ENCODE measurements around the gene RBM3.

RBM3 gene

GRCh38 chrX:48569958-48570357 lies 4.3 kb upstream of the RBM3 start:
- no peaks in the 10 kb centered on the region for H3K27me3 ChIP-seq (replicated peaks; ENCODE audit: control insufficient read depth, insufficient read depth, low read length)
- H3K4me3 ChIP-seq (replicated peaks; ENCODE audit: low read depth, low read length), result no peak overlapping the region
- DNase-seq (ENCODE audit: extremely low read depth, insufficient read length), result peak; percentile 71
- no peaks in the 10 kb centered on the region for H3K36me3 ChIP-seq (ENCODE audit: control insufficient read depth, insufficient read depth, low read length)
- no peak for TF ChIP-seq CTCF (IDR thresholded peaks at IDR 0.05; ENCODE audit: insufficient read depth, low read length, poor library complexity, severe bottlenecking)

- no peak for DNase-seq (ENCODE audit: extremely low read depth, insufficient read length)
- TF ChIP-seq CTCF (IDR thresholded peaks at IDR 0.05; ENCODE audit: insufficient read depth, low read length, poor library complexity, severe bottlenecking), result no peak
- H3K4me3 ChIP-seq (replicated peaks; ENCODE audit: low read depth, low read length), result peak overlapping the region; percentile 43
Measured at GRCh38 chrX:48573690-48574269, 504 bp upstream of the RBM3 start.

GRCh38 chrX:48575642-48576041 lies 1.4 kb downstream of the RBM3 start:
- no peaks in the 10 kb centered on the region for H3K27me3 ChIP-seq (replicated peaks; ENCODE audit: control insufficient read depth, insufficient read depth, low read length)
- DNase-seq (ENCODE audit: extremely low read depth, insufficient read length), result no peak
- H3K36me3 ChIP-seq (ENCODE audit: control insufficient read depth, insufficient read depth, low read length), result peaks cover 13% of the 10 kb centered on the region
- peak overlapping the region; percentile 74 for H3K4me3 ChIP-seq (replicated peaks; ENCODE audit: low read depth, low read length)
- no peak for TF ChIP-seq CTCF (IDR thresholded peaks at IDR 0.05; ENCODE audit: insufficient read depth, low read length, poor library complexity, severe bottlenecking)

More at GRCh38 chrX:48573690-48574269, 504 bp upstream of the RBM3 start:
- peaks cover 13% of the 10 kb centered on the region for H3K36me3 ChIP-seq (ENCODE audit: control insufficient read depth, insufficient read depth, low read length)
- H3K27me3 ChIP-seq (replicated peaks; ENCODE audit: control insufficient read depth, insufficient read depth, low read length), result no peaks in the 10 kb centered on the region

GRCh38 chrX:48576108-48576507 lies 1.8 kb downstream of the RBM3 start:
- no peak for DNase-seq (ENCODE audit: extremely low read depth, insufficient read length)
- H3K36me3 ChIP-seq (ENCODE audit: control insufficient read depth, insufficient read depth, low read length), result peaks cover 13% of the 10 kb centered on the region
- no peaks in the 10 kb centered on the region for H3K27me3 ChIP-seq (replicated peaks; ENCODE audit: control insufficient read depth, insufficient read depth, low read length)
- no peak for TF ChIP-seq CTCF (IDR thresholded peaks at IDR 0.05; ENCODE audit: insufficient read depth, low read length, poor library complexity, severe bottlenecking)
- peak overlapping the region; percentile 74 for H3K4me3 ChIP-seq (replicated peaks; ENCODE audit: low read depth, low read length)

GRCh38 chrX:48578661-48579128 lies 4.4 kb downstream of the RBM3 start:
- Histone ChIP-seq H3K36me3 (ENCODE audit: control insufficient read depth, insufficient read depth, low read length) (peaks cover 13% of the 10 kb centered on the region), H3K27me3 (replicated peaks; ENCODE audit: control insufficient read depth, insufficient read depth, low read length) (no peaks in the 10 kb centered on the region), H3K4me3 (replicated peaks; ENCODE audit: low read depth, low read length) (no peak overlapping the region)
- TF ChIP-seq CTCF (IDR thresholded peaks at IDR 0.05; ENCODE audit: insufficient read depth, low read length, poor library complexity, severe bottlenecking), result no peak
- DNase-seq (ENCODE audit: extremely low read depth, insufficient read length), result no peak

- Histone ChIP-seq H3K4me3 (replicated peaks; ENCODE audit: low read depth, low read length) (no peak overlapping the region), H3K36me3 (ENCODE audit: control insufficient read depth, insufficient read depth, low read length) (peaks cover 13% of the 10 kb centered on the region), H3K27me3 (replicated peaks; ENCODE audit: control insufficient read depth, insufficient read depth, low read length) (no peaks in the 10 kb centered on the region)
- DNase-seq (ENCODE audit: extremely low read depth, insufficient read length), result no peak
- no peak for TF ChIP-seq CTCF (IDR thresholded peaks at IDR 0.05; ENCODE audit: insufficient read depth, low read length, poor library complexity, severe bottlenecking)
Measured at GRCh38 chrX:48579259-48579658, 5.0 kb downstream of the RBM3 start.

Data from GM06990 (cell line).